Astrocyte (in vitro differentiated cells and primary cell): ENCODE results near the gene CFAP57. TPM values are rescaled to one million over a fixed set of nuclear protein-coding genes. Genes with fewer than 3 reads are reported as not detected.

Experiments used
- DNase-seq: peaks from one replicate; pipeline ENCODE4 v3.0.0-alpha.2; 2010; ENCODE audit warnings: low read depth
- FAIRE-seq: peaks from 2 replicates; lab custom pipeline; 2011; peaks lifted over from hg19 to GRCh38; lab: Jason Lieb, UNC
- H2AFZ ChIP-seq: 2 replicates; pipeline ENCODE4 v1.6.0; 2012; ENCODE audit warnings: low read depth, low read length, inconsistent platforms
- H3K27ac ChIP-seq: 2 replicates; pipeline ENCODE4 v1.5.1; 2011; ENCODE audit warnings: low read depth, low read length, inconsistent platforms
- H3K27me3 ChIP-seq: 2 replicates; pipeline ENCODE4 v1.6.0; 2011; ENCODE audit warnings: low read length, inconsistent platforms; ENCODE audit not compliant: insufficient read depth
- H3K36me3 ChIP-seq: 2 replicates; pipeline ENCODE4 v1.5.1; 2011; ENCODE audit warnings: low read length, inconsistent platforms; ENCODE audit not compliant: insufficient read depth
- H3K4me1 ChIP-seq: 2 replicates; pipeline ENCODE4 v1.5.1; 2011; ENCODE audit warnings: low read length, inconsistent platforms; ENCODE audit not compliant: insufficient read depth
- H3K4me2 ChIP-seq: 2 replicates; pipeline ENCODE4 v1.6.0; 2012; ENCODE audit warnings: low read length, inconsistent platforms
- H3K4me3 ChIP-seq: 2 replicates; pipeline ENCODE4 v1.5.1; 2011; ENCODE audit warnings: low read depth, mild to moderate bottlenecking, low read length, inconsistent platforms; ENCODE audit not compliant: insufficient read depth
- H3K79me2 ChIP-seq: 2 replicates; pipeline ENCODE4 v1.6.0; 2012; ENCODE audit warnings: mild to moderate bottlenecking, low read length, inconsistent platforms; ENCODE audit not compliant: insufficient read depth
- H3K9ac ChIP-seq: 2 replicates; pipeline ENCODE4 v1.6.0; 2012; ENCODE audit warnings: mild to moderate bottlenecking, low read length, inconsistent platforms
- H3K9me3 ChIP-seq: 2 replicates; pipeline ENCODE4 v1.5.1; 2012; ENCODE audit warnings: low read depth, mild to moderate bottlenecking, low read length, inconsistent platforms; ENCODE audit not compliant: insufficient read depth
- H4K20me1 ChIP-seq: 2 replicates; pipeline ENCODE4 v1.6.0; 2012; ENCODE audit warnings: low read length, inconsistent platforms; ENCODE audit not compliant: insufficient read depth
- H3K27ac Mint-ChIP-seq: one replicate; pipeline ENCODE4 v1.8.0; 2021; ENCODE audit warnings: mild to moderate bottlenecking, mixed read lengths; ENCODE audit not compliant: unreplicated experiment
- H3K27me3 Mint-ChIP-seq: one replicate; pipeline ENCODE4 v1.8.0; 2021; ENCODE audit warnings: low read depth, mixed read lengths; ENCODE audit not compliant: unreplicated experiment
- H3K36me3 Mint-ChIP-seq: one replicate; pipeline ENCODE4 v1.8.0; 2021; ENCODE audit warnings: low read depth, mixed read lengths; ENCODE audit not compliant: unreplicated experiment
- H3K4me1 Mint-ChIP-seq: one replicate; pipeline ENCODE4 v1.8.0; 2021; ENCODE audit warnings: low read depth, mixed read lengths; ENCODE audit not compliant: unreplicated experiment
- H3K4me3 Mint-ChIP-seq: one replicate; pipeline ENCODE4 v1.8.0; 2021; ENCODE audit warnings: mild to moderate bottlenecking, moderate library complexity, mixed read lengths; ENCODE audit not compliant: unreplicated experiment
- H3K9me3 Mint-ChIP-seq: one replicate; pipeline ENCODE4 v1.8.0; 2021; ENCODE audit warnings: mild to moderate bottlenecking, mixed read lengths; ENCODE audit not compliant: unreplicated experiment
- CTCF ChIP-seq: IDR thresholded peaks from 2 replicates; pipeline ENCODE4 v1.5.1; 2011; ENCODE audit warnings: low read depth, mild to moderate bottlenecking, inconsistent platforms, low read length, moderate library complexity; ENCODE audit not compliant: insufficient read depth
- EZH2 ChIP-seq: IDR thresholded peaks from 2 replicates; pipeline ENCODE4 v1.6.1; 2012; ENCODE audit warnings: mild to moderate bottlenecking, low read length, inconsistent platforms; ENCODE audit not compliant: insufficient read depth
- total RNA-seq: library from RNA; stranded (reverse); gene quantifications from 2 replicates; pipeline ENCODE4 v1.2.1, GENCODE V29; 2021

CFAP57 gene
- total RNA-seq, 1 donor from 2014 or later = 0.18 TPM

GRCh38 chr1:43243299-43243698 is 71.2 kb downstream of the CFAP57 start:
- no peaks in the 10 kb centered on the region for H3K79me2 ChIP-seq
- no peak overlapping the region for H2AFZ ChIP-seq
- H3K4me1 Mint-ChIP-seq = peaks cover 3% of the 10 kb centered on the region

GRCh38 chr1:43246466-43247213 is 74.5 kb downstream of the CFAP57 start:
- no peak for FAIRE-seq
- no peak overlapping the region for H2AFZ ChIP-seq
- no peak overlapping the region for H3K27ac ChIP-seq
- Mint-ChIP-seq H3K27ac (no peak overlapping the region), H3K9me3 (peaks cover 26% of the 10 kb centered on the region), H3K27me3 (peaks cover 7% of the 10 kb centered on the region), H3K4me3 (no peak overlapping the region), H3K36me3 (no peaks in the 10 kb centered on the region), H3K4me1 (peaks cover under 1% of the 10 kb centered on the region)
- TF ChIP-seq CTCF = no peak
- no peak for TF ChIP-seq EZH2
- no peak overlapping the region for H3K4me2 ChIP-seq
- no peaks in the 10 kb centered on the region for H4K20me1 ChIP-seq
- H3K4me3 ChIP-seq = no peak overlapping the region
- H3K36me3 ChIP-seq = no peaks in the 10 kb centered on the region
- H3K9me3 ChIP-seq = no peaks in the 10 kb centered on the region
- DNase-seq = no peak
- no peak overlapping the region for H3K9ac ChIP-seq
- no peaks in the 10 kb centered on the region for H3K79me2 ChIP-seq
- no peaks in the 10 kb centered on the region for H3K4me1 ChIP-seq
- no peaks in the 10 kb centered on the region for H3K27me3 ChIP-seq

More at GRCh38 chr1:43243299-43243698, 71.2 kb downstream of the CFAP57 start:
- Histone ChIP-seq H3K4me2 (no peak overlapping the region), H3K4me1 (no peaks in the 10 kb centered on the region), H3K36me3 (no peaks in the 10 kb centered on the region), H3K27ac (no peak overlapping the region), H4K20me1 (no peaks in the 10 kb centered on the region), H3K9ac (no peak overlapping the region), H3K9me3 (no peaks in the 10 kb centered on the region), H3K4me3 (no peak overlapping the region), H3K27me3 (no peaks in the 10 kb centered on the region)
- peaks cover under 1% of the 10 kb centered on the region for H3K27me3 Mint-ChIP-seq
- no peak overlapping the region for H3K27ac Mint-ChIP-seq
- H3K9me3 Mint-ChIP-seq = peaks cover 17% of the 10 kb centered on the region
- no peak for DNase-seq
- no peak overlapping the region for H3K4me3 Mint-ChIP-seq
- FAIRE-seq = no peak
- no peaks in the 10 kb centered on the region for H3K36me3 Mint-ChIP-seq
- no peak for TF ChIP-seq CTCF
- TF ChIP-seq EZH2 = no peak
